ENCODE data around the gene CHD5. TPM values are rescaled to one million over a fixed set of nuclear protein-coding genes. Genes with fewer than 3 reads are reported as not detected.

Gene CHD5
- total and polyA plus RNA-seq, 2 of the 13 experiments (the other 11 are each of a cell fraction or from before 2014, with no cell fraction given), result 0.02 to 0.21 TPM

- no peak for TF ChIP-seq DR1 (CRISPR knock-in tag; IDR thresholded peaks at IDR 0.05)
Measured at GRCh38 chr1:6052543-6053205, 127.4 kb downstream of the CHD5 start (continued).

Other genes with a start within 250 kb of the CHD5 start
- gene NPHP4, start 187.9 kb downstream of the CHD5 start, total RNA-seq (2016; rRNA removed; fragmentation: Illumina TruSeq; extraction: Trizol), result 5.7 and 6.8 TPM in 2 replicates
- 4.4 and 4.8 TPM in 2 replicates for gene NPHP4, start 187.9 kb downstream of the CHD5 start, polyA plus RNA-seq (2011; rRNA removed)
- gene KCNAB2, start 134.4 kb downstream of the CHD5 start, total RNA-seq (2016; rRNA removed; fragmentation: Illumina TruSeq; extraction: Trizol), result 6.2 and 6.9 TPM in 2 replicates
- 8.8 and 11.7 TPM in 2 replicates for gene KCNAB2, start 134.4 kb downstream of the CHD5 start, polyA plus RNA-seq (2011; rRNA removed)
- 545 and 787 TPM in 2 replicates for gene RPL22, start 19.3 kb upstream of the CHD5 start, total RNA-seq (2016; rRNA removed; fragmentation: Illumina TruSeq; extraction: Trizol)
- gene RPL22, start 19.3 kb upstream of the CHD5 start, polyA plus RNA-seq (2011; rRNA removed), result 146 and 214 TPM in 2 replicates
- gene RNF207, start 25.8 kb upstream of the CHD5 start, total RNA-seq (2016; rRNA removed; fragmentation: Illumina TruSeq; extraction: Trizol), result 1.7 and 9.8 TPM in 2 replicates
- 15.9 and 17.9 TPM in 2 replicates for gene RNF207, start 25.8 kb upstream of the CHD5 start, polyA plus RNA-seq (2011; rRNA removed)
- 61.7 and 69.7 TPM in 2 replicates for gene ICMT, start 55.6 kb upstream of the CHD5 start, total RNA-seq (2016; rRNA removed; fragmentation: Illumina TruSeq; extraction: Trizol)
- 23.1 and 24.6 TPM in 2 replicates for gene ICMT, start 55.6 kb upstream of the CHD5 start, polyA plus RNA-seq (2011; rRNA removed)
- not detected in 2 replicates for gene HES3, start 63.9 kb upstream of the CHD5 start, total RNA-seq (2016; rRNA removed; fragmentation: Illumina TruSeq; extraction: Trizol)
- not detected in 2 replicates for gene HES3, start 63.9 kb upstream of the CHD5 start, polyA plus RNA-seq (2011; rRNA removed)
- gene GPR153, start 80.8 kb upstream of the CHD5 start, total RNA-seq (2016; rRNA removed; fragmentation: Illumina TruSeq; extraction: Trizol), result 0.27 and 0.31 TPM in 2 replicates
- 0.22 and 0.44 TPM in 2 replicates for gene GPR153, start 80.8 kb upstream of the CHD5 start, polyA plus RNA-seq (2011; rRNA removed)
- gene ACOT7, start 213.4 kb upstream of the CHD5 start, total RNA-seq (2016; rRNA removed; fragmentation: Illumina TruSeq; extraction: Trizol), result 33.0 and 43.2 TPM in 2 replicates
- gene ACOT7, start 213.4 kb upstream of the CHD5 start, polyA plus RNA-seq (2011; rRNA removed), result 47.6 and 55.8 TPM in 2 replicates
- gene HES2, start 239.6 kb upstream of the CHD5 start, total RNA-seq (2016; rRNA removed; fragmentation: Illumina TruSeq; extraction: Trizol), result 0.10 and 0.11 TPM in 2 replicates
- 0.13 and 0.17 TPM in 2 replicates for gene HES2, start 239.6 kb upstream of the CHD5 start, polyA plus RNA-seq (2011; rRNA removed)
- 38.5 and 48.6 TPM in 2 replicates for gene ESPN, start 244.5 kb upstream of the CHD5 start, total RNA-seq (2016; rRNA removed; fragmentation: Illumina TruSeq; extraction: Trizol)
- gene ESPN, start 244.5 kb upstream of the CHD5 start, polyA plus RNA-seq (2011; rRNA removed), result 54.2 and 70.4 TPM in 2 replicates

Measured in HepG2 (cell line).